HG03135 (cell line): ENCODE results near the gene TBC1D13.
"Not testable (repeated sequence)": the region's sequence is repeated elsewhere in the genome, so short reads cannot be mapped to it uniquely, and the experiment has no call there.

Source experiments
- ATAC-seq: cut with Tn5 transposase; IDR thresholded peaks from one replicate; pipeline ENCODE4 v1.9.1; 2021; ENCODE audit warnings: mild to moderate bottlenecking, moderate library complexity; ENCODE audit not compliant: unreplicated experiment

The TBC1D13 gene

DNA sequence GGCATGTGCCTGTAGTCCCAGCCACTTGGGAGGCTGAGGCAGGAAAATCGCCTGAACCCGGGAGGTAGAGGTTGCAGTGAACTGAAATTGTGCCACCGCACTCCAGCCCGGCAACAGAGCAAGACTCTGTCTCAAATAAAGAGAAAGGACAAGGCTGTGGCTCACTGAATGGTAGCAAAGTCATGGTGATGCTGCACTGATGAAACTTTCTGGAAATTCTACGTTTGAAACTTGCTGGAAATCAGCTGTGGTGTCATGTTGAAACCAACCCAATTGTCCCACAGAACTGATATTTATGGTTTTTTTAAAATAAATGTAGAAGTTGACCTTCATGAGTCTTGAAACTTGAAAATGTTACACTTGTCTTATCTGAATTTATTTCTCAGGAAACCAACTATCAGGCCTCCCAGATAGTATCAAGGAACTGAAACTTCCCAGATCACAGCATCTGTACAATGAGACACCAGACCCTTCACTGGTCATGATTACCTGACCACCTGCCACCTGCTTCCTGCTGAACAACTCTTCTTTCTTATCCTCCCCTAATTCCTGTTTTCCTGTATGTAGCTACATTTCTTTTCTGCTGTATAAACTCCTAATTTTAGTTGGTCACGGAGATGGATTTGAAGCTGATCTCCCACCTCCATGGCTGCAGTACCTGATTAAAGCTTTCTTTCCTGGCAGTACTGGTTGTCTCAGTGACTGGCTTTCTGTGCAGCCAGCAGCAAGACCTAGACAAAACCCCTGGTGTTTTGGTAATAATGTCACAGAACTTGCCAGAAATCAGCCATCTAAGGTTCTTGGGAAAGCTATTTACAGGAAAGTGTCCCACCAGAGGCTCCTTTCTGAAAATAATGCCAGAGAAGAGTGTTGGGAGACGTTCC is 5.6 kb upstream of the TBC1D13 start:
- no peak for ATAC-seq

- no peak for ATAC-seq
Measured at GRCh38 chr9:128782669-128783068, 4.4 kb upstream of the TBC1D13 start.

GRCh38 chr9:128785427-128785826 is 1.6 kb upstream of the TBC1D13 start:
- no peak for ATAC-seq

GRCh38 chr9:128787659-128788058 is 606 bp downstream of the TBC1D13 start:
- ATAC-seq = no peak

DNA sequence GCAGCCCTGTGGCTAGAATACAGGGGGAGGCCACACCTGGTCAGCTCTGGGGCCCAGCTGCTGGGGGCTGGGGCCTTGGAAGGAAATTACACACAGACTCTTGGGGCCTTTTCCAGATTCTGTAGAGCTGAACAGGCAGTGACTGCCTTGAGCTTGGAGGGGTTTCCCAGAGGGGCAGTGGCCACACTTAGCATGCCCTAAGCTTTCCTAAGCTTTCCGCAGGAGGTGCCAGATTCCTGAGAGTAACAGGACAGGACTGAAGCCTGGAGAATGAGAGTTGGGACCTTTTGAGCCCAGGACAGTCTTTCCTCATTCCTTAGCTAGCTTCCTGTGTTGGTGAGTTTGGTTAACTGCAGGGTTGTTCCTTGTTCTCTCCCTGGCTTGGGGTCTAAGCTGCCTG is 1.4 kb downstream of the TBC1D13 start:
- no peak for ATAC-seq

- ATAC-seq = no peak
Measured at GRCh38 chr9:128790536-128790935, 3.5 kb downstream of the TBC1D13 start.

- ATAC-seq = no peak
Measured at GRCh38 chr9:128792134-128792533, 5.1 kb downstream of the TBC1D13 start.

DNA sequence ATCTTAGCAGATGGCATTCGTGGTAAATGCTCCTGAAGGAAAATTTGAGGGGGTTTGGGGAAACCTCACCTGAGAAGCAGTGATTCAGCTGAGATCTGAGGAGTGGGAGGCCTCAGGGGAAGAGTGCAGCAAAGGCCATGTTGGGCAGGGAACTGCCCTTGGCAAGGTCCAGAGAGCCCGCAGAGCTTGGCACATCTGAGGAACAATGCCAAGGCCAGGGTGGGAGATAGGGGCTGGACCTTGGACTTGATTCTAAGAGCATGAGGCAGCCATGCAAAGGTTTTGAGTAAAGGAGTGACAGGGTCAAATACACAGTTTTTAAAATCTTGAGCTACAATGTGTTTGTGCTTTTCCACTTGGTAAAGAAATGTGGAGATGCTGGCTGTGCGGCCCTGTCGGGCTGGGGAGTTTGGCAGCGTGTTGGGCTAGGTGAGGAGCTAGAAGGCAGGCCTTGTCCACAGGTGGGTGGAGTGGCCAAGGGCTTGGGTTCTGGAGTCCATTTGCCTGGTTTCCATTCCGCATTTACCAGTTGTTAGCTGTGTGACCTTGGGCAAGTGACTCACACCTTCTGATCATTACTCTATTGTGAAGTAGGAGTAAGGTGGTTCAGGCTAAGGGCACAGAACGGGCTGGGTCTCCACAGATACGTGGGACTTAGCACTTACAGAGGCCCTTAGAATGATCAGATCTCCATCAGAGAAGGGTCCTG is 6.1 kb downstream of the TBC1D13 start:
- ATAC-seq = no peak

- not testable (repeated sequence) for ATAC-seq
Measured at GRCh38 chr9:128794961-128795360, 7.9 kb downstream of the TBC1D13 start.

DNA sequence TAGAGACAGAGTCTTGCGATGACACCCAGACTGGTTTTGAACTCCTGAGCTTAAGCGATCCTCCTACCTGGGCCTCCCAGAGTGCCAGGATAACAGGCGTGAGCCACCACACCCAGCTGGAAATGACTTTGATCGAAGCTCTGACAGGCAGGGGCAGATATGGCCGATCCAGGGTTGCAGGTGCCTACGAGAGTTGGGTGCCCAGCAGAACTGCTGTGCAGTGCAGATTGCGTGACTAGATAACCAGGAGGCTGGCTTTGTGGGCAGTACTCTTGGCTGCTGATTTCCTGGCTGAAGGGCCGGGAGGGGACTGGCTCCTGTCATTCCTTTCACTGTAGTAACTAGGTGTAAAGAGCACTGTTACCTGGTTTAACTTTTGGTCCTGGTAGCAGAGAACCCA is 11.8 kb downstream of the TBC1D13 start:
- no peak for ATAC-seq

GRCh38 chr9:128800061-128800460 is 13.0 kb downstream of the TBC1D13 start:
- no peak for ATAC-seq

DNA sequence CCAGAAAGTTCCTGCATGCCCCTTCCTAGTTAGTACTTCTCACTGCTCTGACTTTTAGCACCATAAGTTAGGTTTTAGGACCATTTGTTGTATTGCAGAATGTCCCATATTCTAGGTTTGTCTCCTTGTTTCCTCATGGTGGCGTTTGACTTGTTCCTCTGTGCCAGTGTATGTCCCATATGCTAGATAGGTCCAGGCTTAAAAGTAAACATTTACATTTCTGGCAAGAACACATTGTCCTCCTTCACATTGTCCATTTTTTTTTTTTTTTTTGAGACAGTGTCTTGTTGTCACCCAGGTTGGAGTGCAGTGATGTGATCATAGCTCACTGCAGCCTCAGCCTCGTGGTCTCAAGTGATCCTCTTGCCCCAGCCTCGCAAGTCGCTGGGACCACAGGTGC is 15.4 kb downstream of the TBC1D13 start:
- no peak for ATAC-seq

GRCh38 chr9:128805661-128806060 is 18.6 kb downstream of the TBC1D13 start:
- ATAC-seq = no peak

GRCh38 chr9:128807827-128808226 is 20.8 kb downstream of the TBC1D13 start:
- ATAC-seq = no peak

DNA sequence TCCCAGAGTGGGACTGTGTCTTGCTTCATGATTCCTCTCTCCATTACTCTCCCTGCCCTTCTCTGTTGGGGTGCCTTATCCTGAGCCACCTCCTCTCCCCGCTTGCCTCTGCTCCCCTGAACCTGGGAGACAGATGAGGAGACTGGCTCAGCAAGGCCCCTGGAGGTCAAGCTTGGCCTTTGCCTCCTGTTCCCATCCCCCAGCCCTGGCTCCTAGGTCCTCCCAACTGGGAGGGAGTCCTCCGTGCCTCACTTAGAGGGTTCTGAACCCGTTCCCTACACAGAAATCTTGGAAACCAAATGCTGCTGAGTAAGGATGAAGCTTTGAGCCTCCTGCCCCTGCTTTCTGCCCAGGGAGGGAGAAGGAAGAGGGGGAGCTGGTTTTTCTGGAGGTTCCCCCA is 21.5 kb downstream of the TBC1D13 start:
- ATAC-seq = no peak

GRCh38 chr9:128809036-128809599 is 22.1 kb downstream of the TBC1D13 start:
- ATAC-seq = no peak

GRCh38 chr9:128809831-128810230 is 22.8 kb downstream of the TBC1D13 start:
- no peak for ATAC-seq

DNA sequence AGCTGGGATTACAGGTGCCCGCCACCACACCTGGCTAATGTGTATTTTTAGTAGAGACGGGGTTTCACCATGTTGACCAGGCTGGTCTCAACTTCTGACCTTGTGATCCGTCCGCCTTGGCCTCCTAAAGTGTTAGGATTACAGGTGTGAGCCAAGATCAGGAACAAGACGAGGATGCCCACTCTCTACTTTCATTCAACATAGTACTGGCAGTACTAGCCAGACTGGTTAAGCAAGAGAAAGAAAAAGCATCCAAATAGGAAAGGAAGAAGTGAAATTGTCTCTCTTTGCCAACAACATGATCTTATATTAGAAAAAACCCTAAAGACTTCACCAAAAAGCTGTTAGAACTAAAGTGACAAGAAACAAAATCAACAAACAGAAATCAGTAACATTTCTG is 23.8 kb downstream of the TBC1D13 start:
- ATAC-seq = no peak

DNA sequence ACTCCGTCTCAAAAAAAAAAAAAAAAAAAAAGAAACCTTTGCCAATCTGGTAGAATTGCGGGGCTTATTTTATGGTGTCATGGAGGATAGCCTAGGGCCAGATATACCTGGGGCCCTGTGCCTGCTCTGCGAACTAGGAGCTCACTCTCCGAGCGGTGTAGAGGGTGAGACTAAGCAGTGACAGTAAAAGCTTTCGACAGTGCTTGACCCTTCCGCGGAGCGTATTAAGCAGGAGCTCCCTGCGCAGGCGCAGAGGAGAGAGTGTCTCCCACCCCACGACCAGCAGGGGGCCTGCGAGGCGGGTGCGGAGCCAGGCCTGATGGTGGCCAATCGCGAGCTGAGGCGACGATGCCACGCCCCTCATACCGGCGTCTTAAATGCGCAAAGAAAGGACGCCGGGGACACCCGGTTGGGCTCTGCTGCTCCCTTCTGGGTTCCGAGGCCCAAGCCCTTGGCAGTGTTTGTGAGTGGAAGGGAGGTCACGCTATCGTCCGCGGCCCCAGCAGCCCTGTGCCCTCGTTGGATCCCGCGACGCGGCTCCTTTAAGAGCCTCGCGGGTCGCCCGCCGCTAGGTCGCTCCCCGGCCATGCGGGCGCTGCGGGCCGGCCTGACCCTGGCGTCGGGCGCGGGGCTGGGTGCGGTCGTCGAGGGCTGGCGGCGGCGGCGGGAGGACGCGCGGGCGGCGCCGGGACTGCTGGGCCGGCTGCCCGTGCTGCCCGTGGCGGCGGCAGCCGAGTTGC is 31.2 kb downstream of the TBC1D13 start, which contains the start of gene ENDOG:
Gene ENDOG (plus strand): TSS at position 402 of the 740 bp plus-strand sequence. CDS start 185 bp downstream, at position 587.
- ATAC-seq = peak; percentile 90

DNA sequence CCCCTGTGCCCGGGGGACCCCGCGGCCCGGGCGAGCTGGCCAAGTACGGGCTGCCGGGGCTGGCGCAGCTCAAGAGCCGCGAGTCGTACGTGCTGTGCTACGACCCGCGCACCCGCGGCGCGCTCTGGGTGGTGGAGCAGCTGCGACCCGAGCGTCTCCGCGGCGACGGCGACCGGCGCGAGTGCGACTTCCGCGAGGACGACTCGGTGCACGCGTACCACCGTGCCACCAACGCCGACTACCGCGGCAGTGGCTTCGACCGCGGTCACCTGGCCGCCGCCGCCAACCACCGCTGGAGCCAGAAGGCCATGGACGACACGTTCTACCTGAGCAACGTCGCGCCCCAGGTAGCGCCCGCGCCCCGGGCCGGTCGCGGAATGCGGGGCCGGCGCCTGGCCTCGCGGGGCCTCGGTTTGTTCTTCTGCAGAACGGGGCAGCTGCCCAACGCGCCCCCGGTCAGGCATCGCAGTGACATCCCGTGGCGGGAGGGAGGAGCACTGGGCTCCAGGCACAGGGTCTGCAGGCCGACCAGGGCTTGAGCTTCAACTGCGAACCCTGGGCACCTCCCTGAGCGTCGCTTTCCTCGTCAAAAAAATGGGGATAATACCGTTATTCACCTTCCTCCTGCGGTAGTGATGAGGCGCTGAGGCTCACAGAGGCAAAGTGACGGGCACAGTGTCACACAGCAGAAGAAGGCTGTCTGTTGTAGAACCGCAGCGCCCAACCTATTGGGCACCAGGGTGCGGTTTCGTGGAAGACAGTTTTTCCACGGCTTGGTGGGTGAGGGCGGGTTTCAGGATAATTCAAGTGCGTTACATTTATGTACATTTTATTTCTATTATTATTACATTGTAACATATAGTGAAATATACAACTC is 32.0 kb downstream of the TBC1D13 start:
- peak; percentile 21 for ATAC-seq
